HepG2 (cell line): ENCODE data around the gene CYB5D1. TPM values are rescaled to one million over a fixed set of nuclear protein-coding genes. Genes with fewer than 3 reads are reported as not detected.

Experiments used
- ATF7 ChIP-seq, 2 experiments: fragments of 450-650 bp in 1 of 2; sonication (generic) in 1 of 2; formaldehyde crosslinking in 1 of 2; IDR thresholded peaks; 2 replicates each; pipeline versions ENCODE4 v1.4.0 to v1.6.1; 2016 to 2020; ENCODE audit warnings: antibody characterized with exemption in 1 of 2, mild to moderate bottlenecking in 1 of 2, missing genetic modification reagents in 1 of 2
- KDM2A ChIP-seq: sonication (generic); formaldehyde crosslinking; IDR thresholded peaks from 2 replicates; pipeline ENCODE4 v1.4.0; 2020; ENCODE audit warnings: low read depth, missing genetic modification reagents, borderline replicate concordance
- MNT ChIP-seq: fragments of 450-650 bp; IDR thresholded peaks from 2 replicates; pipeline ENCODE4 v1.6.1; 2016
- NCOA1 ChIP-seq: sonication (generic); formaldehyde crosslinking; IDR thresholded peaks from 2 replicates; pipeline ENCODE4 v1.9.0; 2021; ENCODE audit warnings: missing genetic modification reagents
- NONO ChIP-seq, 2 experiments: fragments of 450-650 bp in 1 of 2; sonication (generic) in 1 of 2; formaldehyde crosslinking in 1 of 2; IDR thresholded peaks in 1 of 2; conservative IDR thresholded peaks in 1 of 2; 2 replicates each; pipeline versions ENCODE4 v1.6.1 to v1.8.0; 2017 to 2022; ENCODE audit warnings: mild to moderate bottlenecking in 1 of 2, missing genetic modification reagents in 1 of 2, moderate library complexity in 1 of 2
- NR2F1 ChIP-seq, 2 experiments: fragments of 450-650 bp in 1 of 2; formaldehyde crosslinking in 1 of 2; IDR thresholded peaks; 2 replicates each; pipeline versions ENCODE4 v1.5.0 to v1.6.1; 2016 to 2020; ENCODE audit warnings: mild to moderate bottlenecking in 1 of 2, missing compliant biosample characterization in 1 of 2, missing genetic modification reagents in 1 of 2, moderate library complexity in 1 of 2
- REL ChIP-seq: sonication (generic); formaldehyde crosslinking; conservative IDR thresholded peaks from 2 replicates; pipeline ENCODE4 v1.8.0; 2022; ENCODE audit warnings: mild to moderate bottlenecking, missing genetic modification reagents, moderate library complexity
- RORA ChIP-seq: sonication (generic); formaldehyde crosslinking; IDR thresholded peaks from 2 replicates; pipeline ENCODE4 v1.5.0; 2020; ENCODE audit warnings: mild to moderate bottlenecking, missing genetic modification reagents, moderate library complexity
- SOX5 ChIP-seq: IDR thresholded peaks from 2 replicates; pipeline ENCODE4 v1.6.1; 2016; ENCODE audit warnings: borderline replicate concordance
- TBP ChIP-seq: sonication (generic); formaldehyde crosslinking; IDR thresholded peaks from 2 replicates; pipeline ENCODE4 v1.5.0; 2020; ENCODE audit warnings: missing genetic modification reagents
- TOPORS ChIP-seq: sonication (generic); formaldehyde crosslinking; IDR thresholded peaks from 2 replicates; pipeline ENCODE4 v1.8.0; 2023; ENCODE audit warnings: mild to moderate bottlenecking, missing genetic modification reagents
- XBP1 ChIP-seq: sonication (generic); formaldehyde crosslinking; IDR thresholded peaks from 2 replicates; pipeline ENCODE4 v1.5.0; 2020; ENCODE audit warnings: missing genetic modification reagents
- ZFP91 ChIP-seq: sonication (generic); formaldehyde crosslinking; IDR thresholded peaks from 2 replicates; pipeline ENCODE4 v1.9.0; 2022; ENCODE audit warnings: missing genetic modification reagents, mild to moderate bottlenecking, borderline replicate concordance
- ZNF10 ChIP-seq: sonication (generic); formaldehyde crosslinking; IDR thresholded peaks from 2 replicates; pipeline ENCODE4 v1.4.0; 2020; ENCODE audit warnings: mild to moderate bottlenecking, low read depth, missing genetic modification reagents, borderline replicate concordance
- ZNF20 ChIP-seq: sonication (generic); formaldehyde crosslinking; IDR thresholded peaks from 2 replicates; pipeline ENCODE4 v1.4.0; 2020; ENCODE audit warnings: mild to moderate bottlenecking, moderate library complexity, missing genetic modification reagents
- ZNF30 ChIP-seq: sonication (generic); formaldehyde crosslinking; IDR thresholded peaks from 2 replicates; pipeline ENCODE4 v1.5.0; 2020; ENCODE audit warnings: mild to moderate bottlenecking, missing genetic modification reagents
- ZNF350 ChIP-seq: sonication (generic); formaldehyde crosslinking; IDR thresholded peaks from 2 replicates; pipeline ENCODE4 v1.4.0; 2020; ENCODE audit warnings: mild to moderate bottlenecking, low read depth, missing genetic modification reagents, borderline replicate concordance
- ZNF382 ChIP-seq: sonication (generic); formaldehyde crosslinking; IDR thresholded peaks from 2 replicates; pipeline ENCODE4 v1.5.0; 2020; ENCODE audit warnings: missing genetic modification reagents, mild to moderate bottlenecking, borderline replicate concordance
- ZNF430 ChIP-seq: sonication (generic); formaldehyde crosslinking; IDR thresholded peaks from 2 replicates; pipeline ENCODE4 v1.9.0; 2021; ENCODE audit warnings: mild to moderate bottlenecking, missing genetic modification reagents
- ZNF552 ChIP-seq: sonication (generic); formaldehyde crosslinking; IDR thresholded peaks from 2 replicates; pipeline ENCODE4 v1.9.0; 2022; ENCODE audit warnings: missing genetic modification reagents, mild to moderate bottlenecking, borderline replicate concordance
- ZNF704 ChIP-seq: sonication (generic); formaldehyde crosslinking; IDR thresholded peaks from 2 replicates; pipeline ENCODE4 v1.8.1; 2023; ENCODE audit warnings: mild to moderate bottlenecking, inconsistent platforms, moderate library complexity, missing genetic modification reagents, borderline replicate concordance
- ZNF891 ChIP-seq: sonication (generic); formaldehyde crosslinking; IDR thresholded peaks from 2 replicates; pipeline ENCODE4 v1.5.0; 2020; ENCODE audit warnings: mild to moderate bottlenecking, missing genetic modification reagents
- polyA plus RNA-seq, 8 experiments: library from polyadenylated mRNA; depleted of rRNA in 3 of 8; stranded (reverse) in 7 of 8; unstranded in 1 of 8; fragments of >200 nt; fragmentation: Illumina TruSeq in 4 of 8; extraction: Trizol in 4 of 8; gene quantifications; 2 replicates each; pipeline versions ENCODE4 v1.2.1 to v1.2.3, GENCODE V29; 2011 to 2016; ENCODE audit warnings: low read depth in 4 of 8, missing spikeins in 1 of 8, mixed read lengths in 1 of 8; ENCODE audit not compliant: insufficient read depth in 1 of 8
- total RNA-seq, 5 experiments: library from RNA; depleted of rRNA; stranded (reverse); fragments of >200 nt; fragmentation: Illumina TruSeq; extraction: Trizol; gene quantifications; 2 replicates each; pipeline ENCODE4 v1.2.3, GENCODE V29; 2016; ENCODE audit warnings: low read depth in 1 of 5

Gene CYB5D1
- total and polyA plus RNA-seq, 2 of the 13 experiments (the other 11 are each of a cell fraction or from before 2014, with no cell fraction given): 8.9 to 17.0 TPM

GRCh38 chr17:7857713-7858521 is at the start of gene CYB5D1 (continued):
- TF ChIP-seq ZNF430 (CRISPR knock-in tag): 0 out of 2 replicates have a peak, but pooled peaks have one; percentile 20
- TF ChIP-seq NR2F1 (CRISPR knock-in tag; IDR thresholded peaks at IDR 0.05): no peak
- TF ChIP-seq TOPORS: 0 out of 2 replicates have a peak, but pooled peaks have one; percentile 29
- TF ChIP-seq ZNF891 (CRISPR knock-in tag): no peak
- TF ChIP-seq ZNF10 (CRISPR knock-in tag): no peak
- no peak for TF ChIP-seq ZNF20
- TF ChIP-seq ZNF350 (CRISPR knock-in tag): peak; percentile 59
- peak; percentile 79; the same call in 1 of the 2 replicates for TF ChIP-seq ZFP91 (CRISPR knock-in tag)
- TF ChIP-seq KDM2A: peak; percentile 54; the same call in 1 of the 2 replicates
- no peak for TF ChIP-seq ZNF382 (CRISPR knock-in tag)
- TF ChIP-seq SOX5 (CRISPR knock-in tag): no peak
- TF ChIP-seq XBP1 (CRISPR knock-in tag): no peak
- TF ChIP-seq RORA: no peak
- TF ChIP-seq ZNF704 (CRISPR knock-in tag): no peak
- no peak for TF ChIP-seq REL (CRISPR knock-in tag)
- no peak for TF ChIP-seq NONO (IDR thresholded peaks at IDR 0.05)
- TF ChIP-seq NONO (CRISPR knock-in tag; conservative IDR thresholded peaks at IDR 0.05): no peak
- TF ChIP-seq NCOA1: no peak
- peak; percentile 95 for TF ChIP-seq MNT
- peak; percentile 33; the same call in 1 of the 2 replicates for TF ChIP-seq ZNF552 (CRISPR knock-in tag)
- TF ChIP-seq ZNF30: no peak
- no peak for TF ChIP-seq ATF7 (IDR thresholded peaks at IDR 0.05)
- no peak for TF ChIP-seq ATF7 (CRISPR knock-in tag; IDR thresholded peaks at IDR 0.05)
- 0 out of 2 replicates have a peak, but pooled peaks have one; percentile 73 for TF ChIP-seq TBP (CRISPR knock-in tag)
